Spleen (tissue), 11 donors: ENCODE data around the gene PRKG2. TPM values are rescaled to one million over a fixed set of nuclear protein-coding genes. Genes with fewer than 3 reads are reported as not detected.
A peak's percentile ranks its signal among the peaks of the same experiment; 100 is the strongest.
"Not testable (repeated sequence)": the region's sequence is repeated elsewhere in the genome, so short reads cannot be mapped to it uniquely, and the experiment has no call there.

Experiments
- DNase-seq: peaks from one replicate; pipeline ENCODE4 v3.0.0-alpha.2; 2020
- H3K27ac ChIP-seq, 8 donors: fragments of 200-600 bp; sonication (generic) in 7 of 8; 1 replicate in 4 of 8; 2 replicates in 4 of 8; pipeline versions ENCODE4 v1.5.0 to v1.8.0; 2016 to 2021; ENCODE audit warnings: inconsistent platforms in 4 of 8, mild to moderate bottlenecking in 4 of 8, moderate library complexity in 1 of 8
- H3K27me3 ChIP-seq, 7 donors: fragments of 200-600 bp; sonication (generic) in 6 of 7; replicated peaks in 1 of 7; 1 replicate in 4 of 7; 2 replicates in 3 of 7; pipeline versions ENCODE4 v1.5.0 to v1.8.0; 2016 to 2021; ENCODE audit warnings: inconsistent platforms in 3 of 7, mild to moderate bottlenecking in 1 of 7
- H3K36me3 ChIP-seq, 6 donors: fragments of 200-600 bp; sonication (generic) in 5 of 6; 1 replicate in 4 of 6; 2 replicates in 2 of 6; pipeline versions ENCODE4 v1.5.0 to v1.8.0; 2016 to 2021; ENCODE audit warnings: inconsistent platforms in 2 of 6
- H3K4me1 ChIP-seq, 6 donors: fragments of 200-600 bp; sonication (generic) in 5 of 6; 1 replicate in 3 of 6; 2 replicates in 3 of 6; pipeline versions ENCODE4 v1.5.0 to v1.8.0; 2016 to 2021; ENCODE audit warnings: inconsistent platforms in 3 of 6
- H3K4me3 ChIP-seq, 8 donors: fragments of 200-600 bp; sonication (generic) in 7 of 8; 1 replicate in 4 of 8; 2 replicates in 4 of 8; pipeline versions ENCODE4 v1.5.0 to v1.8.0; 2016 to 2021; ENCODE audit warnings: inconsistent platforms in 4 of 8, mild to moderate bottlenecking in 4 of 8, moderate library complexity in 2 of 8
- H3K9me3 ChIP-seq, 8 donors: fragments of 200-600 bp; sonication (generic) in 7 of 8; 1 replicate in 4 of 8; 2 replicates in 4 of 8; pipeline versions ENCODE4 v1.5.0 to v1.8.0; 2016 to 2021; ENCODE audit warnings: inconsistent platforms in 4 of 8
- CTCF ChIP-seq, 11 experiments: fragments of 200-600 bp in 7 of 11; fragments of 450-650 bp in 4 of 11; sonication (generic) in 4 of 11; IDR thresholded peaks in 8 of 11; conservative IDR thresholded peaks in 3 of 11; 1 replicate in 7 of 11; 2 replicates in 4 of 11; pipeline versions ENCODE4 v1.4.0 to v1.8.0; 2016 to 2021; ENCODE audit warnings: antibody characterized with exemption in 11 of 11, inconsistent platforms in 4 of 11, mild to moderate bottlenecking in 1 of 11
- POLR2A ChIP-seq, 3 donors: fragments of 450-650 bp; IDR thresholded peaks; one replicate each; pipeline ENCODE4 v1.5.1; 2017; ENCODE audit warnings: antibody characterized with exemption in 3 of 3, mild to moderate bottlenecking in 1 of 3
- POLR2AphosphoS5 ChIP-seq, 3 donors: sonication (generic); formaldehyde crosslinking; IDR thresholded peaks; one replicate each; pipeline ENCODE4 v1.5.1; 2017; ENCODE audit warnings: antibody characterized with exemption in 3 of 3
- WGBS, 5 donors: extraction: QIAGEN DNeasy Blood & Tissue Kit in 3 of 5; methylation state at CpG; one replicate each; pipeline versions ENCODE4 v1.1.5 to v1.1.7; 2013 to 2018; 5-methylcytosine and 5-hydroxymethylcytosine counted together
- intact Hi-C: fragments of 100-400 bp; cut with DNase I; formaldehyde crosslinking; loops from one replicate; pipeline ENCODE4 v1.15.0; 2023; ENCODE audit warnings: low total_unique reads
- polyA plus RNA-seq, 3 donors: library from polyadenylated mRNA; stranded (reverse); fragments of 200-250 nt; gene quantifications; one replicate each; pipeline ENCODE4 v1.2.1, GENCODE V29; 2013
- total RNA-seq, 7 donors: library from RNA; depleted of rRNA in 3 of 7; stranded (reverse); fragments of >200 nt in 3 of 7; fragmentation: NEBNext Ultra II Directional in 4 of 7; extraction: Animal tissue kit (Norgen Biotek cat#: 25700) in 4 of 7; gene quantifications; one replicate each; pipeline versions ENCODE4 v1.1.0 to v1.2.1, GENCODE V29; 2016 to 2021
- donor health status: healthy with polysubstance abuse.
- donor health status: DM: no; HTN: no; CAD: no; lungs with moderate emphysema.
- donor health status: DM: no; HTN: no; CAD: no.
- donor health status: Bipolar disorder and iron deficiency.
- donor health status: healthy.
- donor health status: DM: no; HTN: no; CAD: no.
- donor health status: DM: yes; HTN: yes; CAD: no.

The PRKG2 gene
- total and polyA plus RNA-seq, 10 donors, result 0.06 to 0.51 (median 0.29) TPM

DNA sequence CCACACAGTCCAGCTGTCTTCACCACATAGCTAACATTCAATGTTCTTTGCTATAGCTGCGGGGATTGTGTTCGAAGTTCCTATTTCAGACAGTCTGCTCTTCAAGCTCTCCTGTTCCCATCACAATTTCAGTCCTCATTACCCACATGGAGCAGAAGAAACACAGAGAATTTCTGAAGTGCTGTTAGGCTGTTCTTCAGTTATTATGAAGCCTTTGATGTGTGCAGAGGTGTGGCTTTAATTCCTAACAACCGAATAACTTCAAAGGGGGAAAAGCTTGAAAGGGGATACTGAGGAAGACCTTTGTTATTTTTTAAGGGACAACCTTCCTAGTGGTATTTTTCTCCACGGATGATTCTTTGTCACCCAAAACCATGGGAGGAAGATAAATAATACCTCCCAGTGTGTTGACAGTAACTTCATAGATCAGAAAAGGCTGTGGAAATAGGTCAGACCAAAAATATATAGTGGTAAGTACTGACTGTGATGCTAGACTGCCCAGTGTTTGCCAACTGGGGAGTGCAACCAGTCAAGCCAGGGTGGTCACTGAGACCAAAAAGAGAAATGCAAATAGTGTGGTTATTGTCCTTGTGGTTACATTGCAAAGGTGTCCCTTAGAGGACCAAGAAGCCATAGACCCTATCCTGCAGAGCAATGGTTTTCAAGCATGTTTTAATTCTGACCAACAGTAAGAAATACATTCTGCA, 52.1 kb downstream of the PRKG2 start:
- 72 to 87% (median 77%) methylated on average over 4 of the region's 4 CpGs for WGBS, 5 donors
- Histone ChIP-seq H3K27ac (no peak overlapping the region), H3K4me1 (no peaks in the 10 kb centered on the region), H3K4me3 (no peak overlapping the region), H3K9me3 (no peaks in the 10 kb centered on the region), H3K27me3 (no peaks in the 10 kb centered on the region), H3K36me3 (no peaks in the 10 kb centered on the region)
- no peak for DNase-seq
- TF ChIP-seq POLR2A (IDR thresholded peaks at IDR 0.05), result no peak
- TF ChIP-seq POLR2AphosphoS5 (IDR thresholded peaks at IDR 0.05), result no peak
- no peak for TF ChIP-seq CTCF (IDR thresholded peaks at IDR 0.05 in 8 of 11, conservative IDR thresholded peaks at IDR 0.05 in 3 of 11)
- intact Hi-C loops, result no loop called here

- H3K27ac ChIP-seq, result peak overlapping the region in 1 of 8 donors; percentile 67
- peak overlapping the region in 5 of 8 donors; percentile 12 to 67 (median 19) for H3K4me3 ChIP-seq
- H3K36me3 ChIP-seq, H3K27me3 ChIP-seq, H3K4me1 ChIP-seq, intact Hi-C loops, DNase-seq, H3K9me3 ChIP-seq: not testable (repeated sequence)
- WGBS, 5 donors, result 45 to 89% (median 69%) methylated on average over 21 to 30 of the region's 30 CpGs
- peak in 1 of 3 donors; percentile 15 for TF ChIP-seq POLR2AphosphoS5 (IDR thresholded peaks at IDR 0.05)
Measured at GRCh38 chr4:81153714-81154323, 61.2 kb downstream of the PRKG2 start.

DNA sequence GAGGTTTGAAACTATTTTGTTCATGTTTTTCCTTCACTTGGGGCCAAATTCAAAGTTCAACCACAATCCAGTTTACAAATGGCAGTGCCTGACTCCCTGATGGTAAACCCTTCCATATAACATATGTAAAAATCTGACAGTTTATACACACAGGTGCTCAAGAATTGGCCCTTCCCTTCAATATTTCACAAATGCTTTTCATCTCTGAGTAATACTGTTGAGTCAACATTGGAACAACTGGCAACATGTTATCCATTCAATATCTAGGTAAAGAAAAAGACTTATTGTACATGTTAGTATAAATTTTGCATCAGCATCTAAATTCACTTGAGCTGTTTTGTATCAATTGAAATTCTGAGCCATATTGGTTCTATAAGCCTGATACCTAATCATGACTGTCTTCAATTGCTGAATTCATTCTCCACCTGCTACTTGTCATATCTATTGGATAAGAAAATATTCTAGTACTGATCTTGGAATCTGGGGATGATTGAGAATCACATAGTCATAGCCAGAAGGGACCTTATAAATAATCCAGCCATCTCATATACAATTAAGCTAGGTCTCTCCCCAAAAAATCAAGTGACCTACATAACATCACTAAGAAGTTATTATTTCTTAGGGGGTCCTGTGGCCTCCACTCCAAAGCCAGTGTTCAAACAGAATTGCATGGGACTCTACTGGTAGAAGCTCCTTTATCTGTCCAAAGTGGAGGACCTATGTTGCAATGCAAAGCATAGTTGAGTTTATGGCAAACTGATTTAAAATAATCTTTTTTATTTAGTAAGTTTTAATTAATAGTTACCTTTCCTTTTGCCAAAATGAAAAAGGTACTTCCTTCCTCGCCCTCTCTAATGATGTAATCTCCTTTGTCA, 61.9 kb downstream of the PRKG2 start:
- Histone ChIP-seq H3K4me3 (peak overlapping the region in 1 of 8 donors; percentile 67), H3K9me3 (no peaks in the 10 kb centered on the region), H3K27me3 (no peaks in the 10 kb centered on the region), H3K4me1 (no peaks in the 10 kb centered on the region), H3K36me3 (no peaks in the 10 kb centered on the region), H3K27ac (no peak overlapping the region)
- intact Hi-C loops, result no loop called here
- DNase-seq, result no peak
- 55 to 84% (median 61%) methylated on average over 1 of the region's 1 CpG for WGBS, 5 donors
- TF ChIP-seq CTCF (IDR thresholded peaks at IDR 0.05 in 8 of 11, conservative IDR thresholded peaks at IDR 0.05 in 3 of 11) (no peak), POLR2A (IDR thresholded peaks at IDR 0.05) (no peak), POLR2AphosphoS5 (IDR thresholded peaks at IDR 0.05) (no peak)

DNA sequence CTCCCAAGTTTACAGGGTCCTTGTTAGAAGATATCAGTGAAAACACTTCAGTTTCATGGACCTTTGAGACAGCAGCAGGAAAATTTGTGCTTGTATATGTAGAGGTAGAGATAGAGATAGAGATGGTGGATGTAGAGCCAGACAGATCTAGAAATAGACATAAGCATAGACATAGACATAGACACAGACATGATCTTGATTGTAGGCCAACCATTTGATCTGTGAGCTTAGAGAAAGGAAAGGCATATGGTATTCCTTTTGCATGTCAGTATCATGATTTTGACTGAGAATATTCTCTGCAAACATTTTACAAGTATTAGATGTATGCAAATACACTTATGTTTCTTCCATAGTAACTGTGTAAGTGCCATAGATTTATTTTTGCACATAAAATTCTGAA, 65.0 kb downstream of the PRKG2 start:
- TF ChIP-seq POLR2AphosphoS5 (IDR thresholded peaks at IDR 0.05), result no peak
- TF ChIP-seq POLR2A (IDR thresholded peaks at IDR 0.05), result no peak
- TF ChIP-seq CTCF (IDR thresholded peaks at IDR 0.05 in 8 of 11, conservative IDR thresholded peaks at IDR 0.05 in 3 of 11), result no peak
- intact Hi-C loops, result no loop called here
- H3K27me3 ChIP-seq, result no peaks in the 10 kb centered on the region
- H3K4me3 ChIP-seq, result no peak overlapping the region
- H3K27ac ChIP-seq, result no peak overlapping the region
- H3K9me3 ChIP-seq, result no peaks in the 10 kb centered on the region
- DNase-seq, result no peak
- H3K36me3 ChIP-seq, result no peaks in the 10 kb centered on the region
- H3K4me1 ChIP-seq, result no peaks in the 10 kb centered on the region
